Measurements from ENCODE around the gene PPP1R27. TPM values are rescaled to one million over a fixed set of nuclear protein-coding genes. Genes with fewer than 3 reads are reported as not detected.

Gene PPP1R27
- total and polyA plus RNA-seq, 8 donors: 0.58 to 2.0 TPM; not detected in 6

DNA sequence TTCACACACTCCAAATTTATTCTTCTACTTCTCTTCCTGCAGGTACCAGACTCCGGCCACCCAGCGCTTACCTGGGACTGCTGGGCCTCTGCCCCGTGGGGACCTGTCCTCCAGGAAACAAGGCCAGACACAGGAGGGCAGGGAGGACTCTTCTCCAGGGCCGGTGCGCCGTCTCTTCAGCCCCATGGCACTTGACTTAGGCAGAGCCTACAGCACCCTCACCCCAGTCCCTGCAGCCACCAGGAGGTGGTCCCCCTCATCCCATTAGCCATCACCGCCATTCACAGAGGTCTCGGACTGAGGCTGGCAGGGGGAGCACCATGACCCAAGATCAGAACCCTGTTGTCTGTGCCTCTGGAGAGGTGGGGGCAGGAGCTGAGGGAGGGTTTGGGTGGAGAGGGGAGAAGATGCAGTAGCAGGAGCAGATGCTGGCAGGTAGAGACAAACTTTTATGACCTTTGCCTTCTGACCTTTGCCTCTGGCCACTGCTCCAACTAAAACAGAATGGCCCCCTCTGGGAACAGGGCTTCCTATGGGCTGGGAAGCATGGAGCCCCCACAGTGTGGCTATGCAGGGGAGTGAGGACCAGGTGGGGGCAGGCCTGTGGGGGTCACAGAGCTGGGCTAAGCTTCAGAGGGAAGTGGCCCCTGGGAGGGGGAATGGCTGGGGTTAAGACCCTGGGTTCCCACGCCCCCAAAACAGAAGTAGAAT, 32.6 kb downstream of the PPP1R27 start:
- WGBS, 5 donors: 78 to 84% (median 82%) methylated on average over 9 of the region's 9 CpGs
- no peak overlapping the region for H3K27ac ChIP-seq
- no peaks in the 10 kb centered on the region for H3K9me3 ChIP-seq
- peaks cover 18 to 34% (median 24%) of the 10 kb centered on the region in 4 donors for H3K4me1 ChIP-seq
- no peak for TF ChIP-seq POLR2A (IDR thresholded peaks at IDR 0.05)
- TF ChIP-seq POLR2AphosphoS5 (IDR thresholded peaks at IDR 0.05): no peak
- no peak for TF ChIP-seq EP300 (IDR thresholded peaks at IDR 0.05)
- TF ChIP-seq CTCF (IDR thresholded peaks at IDR 0.05): no peak
- intact Hi-C loops (cut with DNase I; ENCODE audit: low total_unique reads): no loop called here
- H3K4me3 ChIP-seq: no peak overlapping the region
- DNase-seq: no peak
- no peaks in the 10 kb centered on the region for H3K36me3 ChIP-seq
- H3K27me3 ChIP-seq: peaks cover 27 to 78% (median 61%) of the 10 kb centered on the region in 3 donors

- DNase-seq: no peak
- 83 to 92% (median 88%) methylated on average over 9 of the region's 9 CpGs for WGBS, 5 donors
- Histone ChIP-seq H3K27me3 (peaks cover 27 to 69% (median 53%) of the 10 kb centered on the region in 3 donors), H3K4me3 (no peak overlapping the region), H3K4me1 (peaks cover 18 to 29% (median 24%) of the 10 kb centered on the region in 4 donors), H3K9me3 (no peaks in the 10 kb centered on the region), H3K27ac (no peak overlapping the region), H3K36me3 (no peaks in the 10 kb centered on the region)
- intact Hi-C loops (cut with DNase I; ENCODE audit: low total_unique reads): no loop called here
- TF ChIP-seq EP300 (IDR thresholded peaks at IDR 0.05) (no peak), POLR2AphosphoS5 (IDR thresholded peaks at IDR 0.05) (no peak), CTCF (IDR thresholded peaks at IDR 0.05) (no peak), POLR2A (IDR thresholded peaks at IDR 0.05) (no peak)
Measured at GRCh38 chr17:81801327-81801726, 33.5 kb downstream of the PPP1R27 start.

- Histone ChIP-seq H3K4me3 (no peak overlapping the region), H3K4me1 (peaks cover 0 to 12% (median 0%) of the 10 kb centered on the region in 4 donors), H3K9me3 (no peaks in the 10 kb centered on the region), H3K27me3 (peaks cover 2 to 34% (median 3%) of the 10 kb centered on the region in 3 donors), H3K36me3 (no peaks in the 10 kb centered on the region), H3K27ac (no peak overlapping the region)
- WGBS, 5 donors: 15 to 27% (median 16%) methylated on average over 7 to 8 of the region's 8 CpGs
- peak; percentile 68 to 73 for DNase-seq
- TF ChIP-seq POLR2A (IDR thresholded peaks at IDR 0.05): no peak
- no peak for TF ChIP-seq CTCF (IDR thresholded peaks at IDR 0.05)
- TF ChIP-seq POLR2AphosphoS5 (IDR thresholded peaks at IDR 0.05): peak in 1 of 3 donors; percentile 37
- TF ChIP-seq EP300 (IDR thresholded peaks at IDR 0.05): no peak
- intact Hi-C loops (cut with DNase I; ENCODE audit: low total_unique reads): no loop called here
Measured at GRCh38 chr17:81794509-81794908, 40.3 kb downstream of the PPP1R27 start.

DNA sequence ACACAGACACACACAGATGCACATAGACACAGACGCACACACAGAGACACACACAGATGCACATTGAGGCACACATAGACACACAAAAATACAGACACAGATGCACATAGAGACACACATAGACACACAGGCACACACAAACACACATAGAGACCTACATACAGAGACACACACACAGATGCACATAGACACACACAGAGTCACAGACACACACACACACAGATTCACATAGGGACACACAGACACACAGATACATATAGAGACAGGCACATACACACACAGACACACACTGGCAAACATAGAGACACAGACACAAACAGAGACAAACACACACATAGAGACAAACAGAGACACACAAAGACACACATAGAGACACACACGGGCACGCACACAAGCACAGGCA, 40.8 kb downstream of the PPP1R27 start:
- no peaks in the 10 kb centered on the region for H3K9me3 ChIP-seq
- H3K27me3 ChIP-seq: peaks cover 2 to 34% (median 3%) of the 10 kb centered on the region in 3 donors
- no peaks in the 10 kb centered on the region for H3K36me3 ChIP-seq
- no peak for DNase-seq
- no peak overlapping the region for H3K27ac ChIP-seq
- H3K4me1 ChIP-seq: peaks cover 0 to 12% (median 0%) of the 10 kb centered on the region in 4 donors
- TF ChIP-seq EP300 (IDR thresholded peaks at IDR 0.05) (no peak), POLR2A (IDR thresholded peaks at IDR 0.05) (peak in 1 of 4 donors; percentile 95)
- intact Hi-C loops (cut with DNase I; ENCODE audit: low total_unique reads): no loop called here
- 80 to 92% (median 82%) methylated on average over 3 of the region's 3 CpGs for WGBS, 5 donors
- H3K4me3 ChIP-seq: no peak overlapping the region
